ENCODE results near the gene COG2.

DNA sequence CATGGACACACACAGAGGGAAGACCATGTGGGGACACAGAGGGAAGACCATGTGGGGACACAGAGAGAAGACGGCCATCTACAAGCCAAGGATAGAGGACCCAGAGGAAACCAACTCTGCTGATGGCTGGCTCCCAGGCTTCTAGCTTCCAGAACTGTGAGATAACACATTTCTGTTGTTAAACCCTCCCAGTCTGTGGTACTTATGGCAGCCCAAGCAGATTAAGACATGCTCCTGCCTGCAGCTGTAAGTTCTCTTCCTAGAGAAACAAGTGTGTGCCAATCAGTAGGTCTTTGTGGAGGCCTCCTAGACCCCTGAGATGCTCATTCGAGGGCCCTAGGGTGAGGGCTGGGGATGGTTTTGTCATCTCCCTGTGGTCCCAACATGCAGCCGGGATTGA, 69.0 kb downstream of the COG2 start:
- TF ChIP-seq POLR2A (IDR thresholded peaks at IDR 0.05) (no peak), EP300 (IDR thresholded peaks at IDR 0.05) (no peak)
- TF ChIP-seq, protein P1, sequence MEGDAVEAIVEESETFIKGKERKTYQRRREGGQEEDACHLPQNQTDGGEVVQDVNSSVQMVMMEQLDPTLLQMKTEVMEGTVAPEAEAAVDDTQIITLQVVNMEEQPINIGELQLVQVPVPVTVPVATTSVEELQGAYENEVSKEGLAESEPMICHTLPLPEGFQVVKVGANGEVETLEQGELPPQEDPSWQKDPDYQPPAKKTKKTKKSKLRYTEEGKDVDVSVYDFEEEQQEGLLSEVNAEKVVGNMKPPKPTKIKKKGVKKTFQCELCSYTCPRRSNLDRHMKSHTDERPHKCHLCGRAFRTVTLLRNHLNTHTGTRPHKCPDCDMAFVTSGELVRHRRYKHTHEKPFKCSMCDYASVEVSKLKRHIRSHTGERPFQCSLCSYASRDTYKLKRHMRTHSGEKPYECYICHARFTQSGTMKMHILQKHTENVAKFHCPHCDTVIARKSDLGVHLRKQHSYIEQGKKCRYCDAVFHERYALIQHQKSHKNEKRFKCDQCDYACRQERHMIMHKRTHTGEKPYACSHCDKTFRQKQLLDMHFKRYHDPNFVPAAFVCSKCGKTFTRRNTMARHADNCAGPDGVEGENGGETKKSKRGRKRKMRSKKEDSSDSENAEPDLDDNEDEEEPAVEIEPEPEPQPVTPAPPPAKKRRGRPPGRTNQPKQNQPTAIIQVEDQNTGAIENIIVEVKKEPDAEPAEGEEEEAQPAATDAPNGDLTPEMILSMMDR (IDR thresholded peaks at IDR 0.05): no peak

All from tibial nerve (tissue), 4 donors.